IPS DF 6.9 (cell line): Measurements from ENCODE around the gene TMEM269.

Source experiments
- DNase-seq: peaks from one replicate; pipeline ENCODE4 v3.0.0-alpha.2; 2013; ENCODE audit warnings: low read depth, low spot score
- H3K27ac ChIP-seq: one replicate; pipeline ENCODE4 v1.5.1; 2013; ENCODE audit warnings: low read length, control low read depth
- H3K27me3 ChIP-seq: 2 replicates; pipeline ENCODE4 v1.6.1; 2013; ENCODE audit warnings: mild to moderate bottlenecking, low read length; ENCODE audit not compliant: control insufficient read depth, insufficient read depth
- H3K36me3 ChIP-seq: 2 replicates; pipeline ENCODE4 v1.6.1; 2013; ENCODE audit warnings: low read length; ENCODE audit not compliant: control insufficient read depth, insufficient read depth
- H3K4me1 ChIP-seq: 2 replicates; pipeline ENCODE4 v1.6.1; 2013; ENCODE audit warnings: low read length; ENCODE audit not compliant: control insufficient read depth, insufficient read depth
- H3K4me3 ChIP-seq: 2 replicates; pipeline ENCODE4 v1.5.1; 2013; ENCODE audit warnings: mild to moderate bottlenecking, low read length
- H3K9me3 ChIP-seq: 2 replicates; pipeline ENCODE4 v1.6.1; 2013; ENCODE audit warnings: low read length, inconsistent platforms; ENCODE audit not compliant: control insufficient read depth, insufficient read depth
- WGBS: extraction: QIAGEN DNeasy Blood & Tissue Kit; methylation state at CpG from one replicate; pipeline ENCODE4 v1.1.7; 2013; ENCODE audit warnings: mixed read lengths, missing lambda C conversion rate; ENCODE audit not compliant: insufficient read length, insufficient coverage; 5-methylcytosine and 5-hydroxymethylcytosine counted together

Gene TMEM269

DNA sequence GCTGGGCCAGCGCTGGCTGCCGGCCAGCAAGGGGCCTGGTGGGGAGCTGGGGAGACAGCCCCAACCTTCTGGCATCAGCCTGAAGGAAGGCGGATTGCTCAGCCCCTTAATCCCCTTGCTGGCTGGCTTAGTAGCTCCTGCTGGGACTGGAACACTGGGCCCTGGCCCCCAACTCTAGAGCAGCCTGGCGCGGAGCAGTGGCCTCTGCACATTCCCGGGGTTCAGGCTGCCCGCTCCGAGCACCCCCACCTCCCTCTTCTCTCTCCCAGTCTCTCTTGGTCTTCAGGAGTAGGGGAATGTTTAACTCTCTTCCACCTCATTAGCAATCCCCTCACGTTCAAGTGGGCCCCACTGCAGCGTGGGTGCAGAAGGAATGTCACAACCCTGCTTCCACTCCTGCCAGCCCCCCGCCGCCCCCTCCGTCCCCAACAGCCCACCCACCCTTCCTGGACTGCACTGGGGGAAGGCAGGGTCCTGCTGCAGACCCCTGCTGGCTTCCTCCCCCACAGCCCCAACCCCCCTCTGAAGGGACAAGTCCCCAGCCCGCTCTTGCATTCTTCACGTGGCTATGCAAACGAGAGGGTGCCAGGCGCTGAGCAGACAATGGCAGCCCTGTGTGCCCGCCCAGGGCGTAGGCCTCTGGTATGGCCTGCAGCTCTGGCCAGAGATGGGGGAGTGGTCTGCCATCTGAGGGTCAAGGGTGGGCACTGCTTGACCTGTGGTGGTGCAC is 43.8 kb upstream of the TMEM269 start:
- no CpG with 5 or more reads among the region's 19 CpGs for WGBS
- H3K4me3 ChIP-seq, result no peak overlapping the region
- no peak overlapping the region for H3K27ac ChIP-seq
- peaks cover 22% of the 10 kb centered on the region for H3K4me1 ChIP-seq
- no peaks in the 10 kb centered on the region for H3K9me3 ChIP-seq
- peaks cover 5% of the 10 kb centered on the region; the same call in 1 of the 2 replicates for H3K36me3 ChIP-seq
- no peak for DNase-seq
- no peaks in the 10 kb centered on the region for H3K27me3 ChIP-seq

DNA sequence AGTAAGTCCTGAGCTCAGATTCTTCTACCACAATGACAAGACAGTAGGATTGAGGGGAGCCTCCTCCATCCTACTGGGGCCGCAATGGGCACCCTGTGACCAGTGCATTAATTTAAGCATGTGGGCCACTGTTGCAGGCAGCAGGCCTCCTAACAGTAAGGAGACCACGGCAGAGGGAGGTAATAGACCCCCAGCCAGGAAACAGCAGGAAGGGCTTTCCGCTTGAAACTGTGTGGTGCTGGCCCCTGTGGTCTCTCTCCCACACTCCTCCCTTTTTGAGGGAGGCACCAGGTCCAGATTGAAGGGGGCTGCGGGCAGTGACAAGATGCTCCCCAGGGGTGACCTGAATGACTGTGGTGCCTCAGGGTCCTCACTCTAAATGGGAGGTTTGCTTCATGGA is 43.1 kb upstream of the TMEM269 start:
- peaks cover 20% of the 10 kb centered on the region for H3K4me1 ChIP-seq
- H3K4me3 ChIP-seq, result no peak overlapping the region
- H3K9me3 ChIP-seq, result no peaks in the 10 kb centered on the region
- no peak overlapping the region for H3K27ac ChIP-seq
- DNase-seq, result no peak
- no peaks in the 10 kb centered on the region for H3K27me3 ChIP-seq
- WGBS, result no CpG with 5 or more reads among the region's 4 CpGs
- peaks cover 11% of the 10 kb centered on the region; the same call in 1 of the 2 replicates for H3K36me3 ChIP-seq

DNA sequence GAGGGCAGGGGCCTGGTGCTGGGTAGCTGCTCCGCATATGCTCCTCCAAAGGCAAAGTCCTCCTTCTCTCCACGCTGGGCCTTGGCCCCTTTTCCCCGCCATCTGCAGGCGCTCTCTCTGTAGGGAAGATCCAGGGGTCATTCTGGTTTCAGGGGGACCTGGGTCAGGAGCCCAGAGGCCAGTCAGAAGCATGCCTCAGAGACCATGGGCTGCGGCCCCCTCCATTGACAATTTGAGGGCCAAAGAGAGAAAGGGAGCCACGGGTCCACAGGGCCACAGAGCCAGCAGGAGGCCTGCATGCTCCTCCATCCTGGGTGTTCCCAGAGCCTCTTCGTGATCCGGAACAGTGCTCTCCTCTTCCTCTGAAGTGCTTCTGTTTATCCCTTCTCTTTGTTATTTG is 42.6 kb upstream of the TMEM269 start:
- Histone ChIP-seq H3K9me3 (no peaks in the 10 kb centered on the region), H3K4me1 (peaks cover 20% of the 10 kb centered on the region), H3K27me3 (no peaks in the 10 kb centered on the region), H3K27ac (no peak overlapping the region), H3K36me3 (peaks cover 15% of the 10 kb centered on the region; the same call in 1 of the 2 replicates), H3K4me3 (no peak overlapping the region)
- no peak for DNase-seq
- no CpG with 5 or more reads among the region's 8 CpGs for WGBS

DNA sequence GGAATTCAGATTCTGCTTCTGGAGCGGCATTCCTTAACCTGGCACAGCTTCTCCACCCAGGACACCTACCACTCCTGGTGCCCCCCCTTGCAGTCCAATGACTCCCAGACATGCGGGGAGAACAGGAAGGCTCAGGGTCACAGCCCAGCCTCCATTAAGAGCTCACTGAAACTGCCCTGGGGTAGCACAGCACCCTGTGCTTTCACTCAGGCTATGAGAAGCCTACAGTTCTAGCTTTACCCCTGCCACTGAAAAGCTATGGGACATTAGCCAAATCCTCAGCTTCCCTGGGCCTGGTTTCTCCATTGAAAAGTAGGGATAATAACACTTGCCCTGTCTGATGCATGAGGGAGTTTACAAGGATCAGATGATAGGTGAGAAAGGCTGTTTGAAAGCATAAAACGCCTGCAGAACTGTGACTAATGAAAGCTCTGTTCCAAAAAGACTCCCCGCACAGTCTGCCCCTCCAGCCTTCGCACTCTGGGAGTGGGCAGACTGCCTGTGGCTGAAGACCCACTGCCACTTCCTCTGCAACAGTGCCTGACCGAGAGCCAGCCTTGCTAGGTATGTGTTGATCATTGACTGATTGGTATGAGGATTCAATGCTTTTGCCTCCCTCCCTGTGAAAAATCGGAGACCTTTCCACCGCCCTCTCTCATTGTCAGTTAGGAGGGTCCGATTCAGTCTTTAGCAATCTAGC is 42.0 kb upstream of the TMEM269 start:
- H3K9me3 ChIP-seq, result no peaks in the 10 kb centered on the region
- no peak overlapping the region for H3K4me3 ChIP-seq
- peaks cover 20% of the 10 kb centered on the region for H3K4me1 ChIP-seq
- no peaks in the 10 kb centered on the region for H3K27me3 ChIP-seq
- DNase-seq, result no peak
- H3K27ac ChIP-seq, result no peak overlapping the region
- no CpG with 5 or more reads among the region's 9 CpGs for WGBS
- peaks cover 15% of the 10 kb centered on the region; the same call in 1 of the 2 replicates for H3K36me3 ChIP-seq

DNA sequence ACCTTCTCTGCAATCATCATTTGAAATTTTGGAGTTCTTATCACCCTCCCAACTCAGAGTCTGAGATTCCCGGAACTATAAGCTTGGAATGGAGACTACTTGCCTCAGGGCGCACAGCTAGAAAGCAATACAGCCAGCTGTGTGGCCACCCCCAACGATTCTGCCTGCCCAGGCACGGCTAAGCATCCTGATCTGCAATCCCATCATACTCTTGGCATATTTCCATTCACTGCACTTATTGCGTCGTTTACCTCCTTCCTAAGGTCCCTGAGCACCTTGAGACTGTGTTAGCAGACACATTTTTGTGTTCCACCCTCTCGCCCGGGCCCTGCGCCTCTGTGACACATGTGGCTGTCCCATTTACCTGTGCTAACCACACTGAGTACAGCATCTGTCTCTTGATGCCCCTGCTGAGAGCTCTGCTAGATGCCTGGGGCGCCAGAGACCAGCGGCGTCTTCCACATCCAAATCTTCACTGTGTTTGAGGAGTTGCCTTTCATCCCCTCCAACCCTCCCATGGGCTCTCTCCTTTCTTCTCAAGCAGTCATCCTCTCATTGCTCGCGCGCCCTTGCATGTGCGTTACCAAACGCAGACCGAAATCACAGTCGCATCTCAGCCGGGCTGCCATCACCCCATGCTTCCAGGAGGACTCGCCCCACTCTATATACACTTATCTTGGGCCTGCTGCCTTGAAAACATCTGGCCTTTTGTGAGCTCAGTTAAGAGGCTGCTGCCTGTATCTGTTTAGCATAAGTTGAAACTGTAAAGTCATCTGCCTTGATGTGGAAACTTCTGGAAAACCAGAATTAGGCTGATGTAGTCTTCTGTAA is 41.3 kb upstream of the TMEM269 start:
- H3K4me1 ChIP-seq, result peaks cover 18% of the 10 kb centered on the region
- no peak for DNase-seq
- no peak overlapping the region for H3K4me3 ChIP-seq
- no peaks in the 10 kb centered on the region for H3K9me3 ChIP-seq
- no peak overlapping the region for H3K27ac ChIP-seq
- no CpG with 5 or more reads among the region's 21 CpGs for WGBS
- no peaks in the 10 kb centered on the region for H3K27me3 ChIP-seq
- peaks cover 15% of the 10 kb centered on the region; the same call in 1 of the 2 replicates for H3K36me3 ChIP-seq

DNA sequence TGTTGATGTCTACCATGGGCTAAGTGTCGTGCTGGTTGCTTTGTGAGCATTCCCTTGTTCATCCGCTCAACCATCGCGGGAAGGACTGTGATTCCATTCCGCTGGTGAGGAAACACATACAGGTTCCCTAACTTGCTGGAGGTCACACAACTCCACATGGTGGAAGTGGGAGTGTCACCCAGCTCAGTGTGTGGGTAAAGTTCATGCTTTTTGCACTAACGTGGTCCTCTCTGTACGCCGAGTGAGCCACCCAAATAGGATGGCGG is 40.7 kb upstream of the TMEM269 start:
- no peaks in the 10 kb centered on the region for H3K27me3 ChIP-seq
- peaks cover 19% of the 10 kb centered on the region; the same call in 1 of the 2 replicates for H3K36me3 ChIP-seq
- H3K4me3 ChIP-seq, result no peak overlapping the region
- H3K9me3 ChIP-seq, result no peaks in the 10 kb centered on the region
- DNase-seq, result no peak
- H3K4me1 ChIP-seq, result peaks cover 18% of the 10 kb centered on the region
- no peak overlapping the region for H3K27ac ChIP-seq
- no CpG with 5 or more reads among the region's 9 CpGs for WGBS

DNA sequence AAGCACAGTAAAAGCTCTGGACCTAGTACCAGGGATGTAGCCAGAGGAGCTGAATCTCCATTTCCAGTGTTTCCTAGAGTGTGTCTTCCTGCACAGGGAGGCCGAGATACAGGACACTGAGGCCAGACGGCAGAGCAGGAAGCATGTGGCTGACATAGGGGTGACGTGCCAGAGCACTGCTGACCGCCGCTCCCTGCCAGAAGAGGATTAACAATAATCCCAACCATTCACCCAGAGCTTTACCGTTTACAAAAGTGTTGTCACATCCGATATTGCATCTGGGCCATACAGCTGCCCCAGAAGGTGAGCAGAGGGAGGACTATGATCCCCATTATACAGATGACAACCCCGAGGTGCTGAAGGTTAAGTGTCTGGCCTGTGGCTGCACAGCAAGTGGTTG is 38.9 kb upstream of the TMEM269 start:
- Histone ChIP-seq H3K36me3 (peaks cover 24% of the 10 kb centered on the region; the same call in 1 of the 2 replicates), H3K4me1 (peaks cover 9% of the 10 kb centered on the region), H3K27ac (no peak overlapping the region), H3K27me3 (no peaks in the 10 kb centered on the region), H3K9me3 (no peaks in the 10 kb centered on the region), H3K4me3 (no peak overlapping the region)
- no CpG with 5 or more reads among the region's 8 CpGs for WGBS
- DNase-seq, result no peak

DNA sequence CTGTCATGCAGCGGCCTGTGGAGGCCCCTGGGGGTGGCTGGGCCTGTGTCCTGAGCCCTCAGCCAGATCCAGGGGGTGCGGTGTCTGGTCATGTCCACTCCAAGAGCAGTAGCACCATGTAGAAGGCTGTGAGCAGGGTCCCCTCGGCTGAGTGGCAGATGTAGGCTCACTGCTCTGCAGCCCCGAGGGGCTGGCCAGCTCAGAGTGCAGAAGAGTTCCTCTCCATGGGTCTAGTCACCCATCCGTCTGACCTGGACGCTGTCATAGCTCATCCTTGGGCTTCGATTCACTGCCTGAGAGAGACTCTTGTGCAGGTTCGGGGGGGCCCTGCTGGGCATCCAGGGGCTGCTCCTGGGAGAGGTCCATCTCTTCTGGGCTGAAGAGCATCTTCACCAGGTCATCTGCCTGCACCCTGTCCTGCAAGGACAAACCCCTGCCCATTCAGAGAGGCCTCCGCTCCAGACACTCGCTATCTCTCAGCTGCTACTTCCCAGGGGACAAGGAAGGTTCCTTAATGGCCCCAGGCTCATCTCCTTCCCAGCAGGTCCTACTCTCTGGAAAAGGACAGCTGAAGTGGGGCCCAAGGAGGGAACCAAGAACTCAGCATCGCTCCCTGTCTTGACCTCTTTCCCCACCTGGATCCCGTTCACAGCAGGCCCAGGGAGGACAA is 38.2 kb upstream of the TMEM269 start:
- Histone ChIP-seq H3K4me1 (peaks cover 3% of the 10 kb centered on the region), H3K4me3 (no peak overlapping the region), H3K27me3 (no peaks in the 10 kb centered on the region), H3K27ac (no peak overlapping the region), H3K36me3 (peaks cover 24% of the 10 kb centered on the region; the same call in 1 of the 2 replicates), H3K9me3 (no peaks in the 10 kb centered on the region)
- DNase-seq, result no peak
- no CpG with 5 or more reads among the region's 12 CpGs for WGBS

DNA sequence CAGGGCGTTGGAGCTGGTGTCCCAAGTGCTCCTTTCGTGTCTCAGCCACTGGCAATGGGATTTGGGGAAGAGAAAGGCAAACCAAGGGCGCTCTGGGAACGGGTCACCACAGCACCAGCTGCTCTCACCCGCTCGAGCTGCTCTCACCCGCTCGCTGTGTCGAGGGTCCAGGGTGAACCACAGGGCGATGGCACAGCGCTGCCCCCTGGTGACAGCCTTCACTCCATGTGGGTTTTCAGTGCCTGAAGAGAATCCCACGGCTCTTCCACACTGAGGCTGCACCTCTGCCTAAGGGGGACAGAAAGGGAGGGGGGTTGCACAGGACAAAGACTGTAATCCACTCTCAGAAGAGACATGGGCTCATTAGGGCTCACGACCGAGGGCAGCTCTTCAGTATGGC is 37.7 kb upstream of the TMEM269 start:
- H3K4me1 ChIP-seq, result no peaks in the 10 kb centered on the region
- no peaks in the 10 kb centered on the region for H3K27me3 ChIP-seq
- H3K27ac ChIP-seq, result no peak overlapping the region
- WGBS, result no CpG with 5 or more reads among the region's 14 CpGs
- peaks cover 29% of the 10 kb centered on the region for H3K36me3 ChIP-seq
- DNase-seq, result no peak
- H3K4me3 ChIP-seq, result no peak overlapping the region
- no peaks in the 10 kb centered on the region for H3K9me3 ChIP-seq

DNA sequence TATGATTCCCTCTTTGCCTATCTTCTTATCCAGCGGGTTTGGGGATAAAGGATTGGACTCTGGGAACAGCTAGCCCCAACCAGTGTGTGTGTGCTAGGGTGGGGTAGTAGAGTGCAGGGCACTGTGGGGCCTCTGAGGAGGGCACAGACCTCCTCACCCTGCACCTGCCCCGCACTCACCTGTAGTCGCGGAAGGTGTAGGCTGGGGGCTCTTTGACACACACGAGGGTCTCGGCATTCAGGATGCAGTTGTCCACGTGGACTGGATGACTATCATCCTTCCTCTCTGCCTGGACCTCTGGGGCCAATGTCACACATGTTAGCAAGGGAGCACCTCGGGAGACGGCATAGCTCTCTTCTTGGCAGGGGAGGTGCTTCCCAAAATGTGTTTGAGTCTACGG is 36.8 kb upstream of the TMEM269 start:
- peaks cover 36% of the 10 kb centered on the region for H3K36me3 ChIP-seq
- H3K27ac ChIP-seq, result no peak overlapping the region
- DNase-seq, result no peak
- no peaks in the 10 kb centered on the region for H3K4me1 ChIP-seq
- H3K27me3 ChIP-seq, result no peaks in the 10 kb centered on the region
- no peaks in the 10 kb centered on the region for H3K9me3 ChIP-seq
- no peak overlapping the region for H3K4me3 ChIP-seq
- no CpG with 5 or more reads among the region's 10 CpGs for WGBS
